NCI-H524 treated with DMSO at 0.1 percent for 48 hours (cell line): ENCODE results near the gene UFD1.

Source experiments
- DNase-seq: peaks from one replicate; lab custom pipeline; 2025; lab: John Stamatoyannopoulos, UW

The UFD1 gene

DNA sequence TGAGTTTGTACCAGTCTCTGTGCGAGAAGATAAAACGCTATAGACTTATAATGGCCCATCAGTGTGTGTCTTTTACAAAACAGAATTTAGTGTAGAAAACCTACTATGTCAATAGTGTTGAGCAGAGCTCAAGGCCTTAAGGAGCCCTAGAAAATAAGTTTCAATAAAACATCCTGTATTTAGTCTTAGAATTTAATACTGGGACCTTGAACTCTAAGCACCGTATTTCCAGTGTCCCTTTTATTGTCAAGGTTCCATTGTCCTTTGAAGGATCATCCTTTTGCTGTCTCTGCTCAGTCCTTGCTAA is 17.3 kb upstream of the UFD1 start:
- DNase-seq: no peak

DNA sequence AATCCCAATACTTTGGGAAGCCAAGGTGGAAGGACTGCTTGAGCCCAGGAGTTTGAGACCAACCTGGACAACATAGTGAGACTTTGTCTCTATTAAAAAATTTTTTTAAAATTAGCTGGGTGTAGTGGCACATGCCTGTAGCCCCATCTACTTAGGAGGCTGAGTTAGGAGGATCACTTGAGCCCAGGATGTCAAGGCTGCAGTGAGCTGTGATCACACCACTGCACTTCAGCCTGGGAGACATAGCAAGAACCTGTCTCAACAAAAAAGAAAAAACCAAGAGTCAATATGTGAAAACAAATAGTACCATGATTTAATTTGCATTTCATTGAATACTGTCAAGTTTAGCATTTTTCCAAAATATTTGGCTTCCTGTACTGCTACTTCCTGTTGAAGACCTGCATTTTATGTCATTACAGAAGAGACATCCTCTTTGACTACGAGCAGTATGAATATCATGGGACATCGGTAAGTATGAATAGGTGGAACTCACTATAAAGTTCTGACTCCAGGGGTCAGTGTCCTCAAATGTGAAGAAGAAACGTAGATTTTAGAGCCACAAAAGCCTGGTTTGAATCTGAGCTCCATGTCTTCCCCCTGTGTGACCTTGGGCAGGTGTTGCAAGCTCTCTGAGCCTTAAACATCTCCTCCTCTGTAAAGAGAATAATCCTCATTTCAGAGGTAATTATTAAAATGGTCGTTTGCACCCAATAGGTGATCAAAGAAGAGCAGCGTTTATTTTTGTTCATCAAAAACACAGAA is 16.8 kb upstream of the UFD1 start:
- no peak for DNase-seq

DNA sequence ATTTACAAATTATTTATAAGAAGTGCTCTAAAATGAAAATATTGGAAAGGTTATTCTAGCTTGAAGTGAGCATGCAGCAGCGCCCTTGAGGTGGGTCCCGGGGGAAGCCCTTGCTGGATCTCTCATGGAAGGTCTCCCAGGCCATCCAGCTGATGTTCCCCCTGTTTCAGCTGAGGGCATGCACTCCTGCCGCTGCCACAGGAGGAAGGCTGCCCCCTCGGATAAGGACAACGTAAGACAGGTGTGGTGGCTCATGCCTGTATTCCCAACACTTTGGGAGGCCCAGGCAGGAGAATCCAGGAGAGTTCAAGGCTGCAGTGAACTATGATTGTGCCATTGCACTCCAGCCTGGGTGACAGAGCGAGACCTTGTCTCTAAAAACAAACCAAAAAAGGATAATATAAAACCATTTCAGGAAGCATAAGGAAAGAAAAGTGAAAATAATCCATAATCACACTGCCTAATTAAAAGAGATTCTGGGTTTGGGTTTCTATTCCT is 15.7 kb upstream of the UFD1 start:
- no peak for DNase-seq

DNA sequence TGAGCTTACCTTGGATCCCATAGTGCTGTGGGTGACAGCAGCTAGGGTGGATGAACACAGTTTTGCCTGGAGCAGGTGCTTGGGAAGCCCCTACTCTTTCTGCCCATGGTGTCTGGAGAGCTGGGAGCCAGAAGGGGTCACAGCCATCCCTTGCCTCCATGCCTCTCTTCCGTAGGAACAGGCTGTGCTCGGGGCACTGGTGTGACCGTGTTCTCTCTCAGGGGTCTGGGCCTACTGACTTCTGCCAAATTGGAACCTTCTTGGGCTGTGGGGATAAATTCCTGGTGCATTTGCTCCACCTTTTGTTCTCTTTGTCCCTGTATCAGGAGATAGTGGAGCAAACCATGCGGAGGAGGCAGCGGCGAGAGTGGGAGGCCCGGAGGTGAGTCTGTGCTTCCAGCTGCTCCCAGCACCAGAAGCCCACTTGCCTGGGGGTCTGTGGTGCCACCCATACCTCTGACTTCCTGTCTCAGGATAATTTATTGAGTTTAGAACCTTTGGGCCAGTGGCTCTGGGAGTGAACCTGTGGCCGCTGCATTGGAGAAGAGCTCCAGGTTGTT is 15.1 kb upstream of the UFD1 start:
- no peak for DNase-seq

DNA sequence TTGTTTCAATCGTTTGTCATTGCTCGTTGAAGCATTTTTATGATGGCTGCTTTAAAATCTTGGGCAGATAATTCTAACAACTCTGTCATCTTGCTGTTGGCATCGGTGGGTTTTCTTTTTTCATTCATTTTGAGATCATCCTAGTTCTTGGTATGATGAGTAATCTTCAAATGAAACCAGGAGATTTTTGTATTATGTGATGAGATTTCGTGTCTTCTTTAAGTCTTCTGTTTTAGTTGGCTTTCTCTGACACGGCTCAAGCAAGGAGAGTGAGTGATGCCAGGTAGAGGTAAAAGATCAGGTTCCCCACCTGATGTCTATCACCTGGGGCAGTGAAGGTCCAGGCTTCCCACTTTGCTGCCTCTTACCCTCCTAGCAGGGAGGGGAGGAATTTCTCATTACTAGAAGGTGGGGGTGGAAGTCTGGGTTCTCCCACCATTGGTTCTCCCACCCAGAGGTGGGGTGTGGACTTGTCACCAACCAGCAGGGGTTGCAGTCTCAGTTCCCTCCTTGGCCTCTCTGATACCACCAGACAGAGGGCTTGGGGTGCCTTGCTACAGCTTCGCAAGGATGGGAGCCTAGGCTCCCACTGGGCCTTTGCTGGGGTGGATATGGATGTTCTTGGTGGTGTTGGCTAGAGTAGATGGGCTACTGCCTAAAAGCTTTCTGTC is 13.6 kb upstream of the UFD1 start:
- no peak for DNase-seq

DNA sequence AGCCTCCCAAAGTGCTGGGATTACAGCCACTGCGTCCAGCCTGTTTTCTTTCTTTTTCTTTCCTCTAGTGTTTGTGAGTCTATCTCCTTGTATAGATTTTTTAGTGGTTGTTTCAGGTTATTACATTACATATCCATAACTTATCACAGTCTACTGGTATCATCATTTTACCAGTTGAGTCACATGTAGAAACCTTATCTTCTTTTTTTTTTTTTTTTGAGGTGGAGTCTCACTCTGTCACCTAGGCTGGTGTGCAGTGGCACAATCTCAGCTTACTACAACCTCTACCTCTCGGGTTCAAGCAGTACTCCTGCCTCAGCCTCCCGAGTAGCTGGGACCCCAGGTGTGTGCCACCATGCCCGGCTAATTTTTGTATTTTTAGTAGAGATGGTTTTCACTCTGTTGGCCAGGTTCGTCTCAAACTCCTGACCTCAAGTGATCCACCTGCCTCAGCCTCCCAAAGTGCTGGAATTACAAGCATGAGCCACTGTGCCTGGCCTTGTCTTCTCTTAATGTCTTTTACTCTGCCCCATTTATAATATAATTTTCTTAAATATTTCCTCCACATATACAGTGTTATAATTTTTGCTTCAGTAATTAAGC is 11.7 kb upstream of the UFD1 start:
- DNase-seq: no peak

DNA sequence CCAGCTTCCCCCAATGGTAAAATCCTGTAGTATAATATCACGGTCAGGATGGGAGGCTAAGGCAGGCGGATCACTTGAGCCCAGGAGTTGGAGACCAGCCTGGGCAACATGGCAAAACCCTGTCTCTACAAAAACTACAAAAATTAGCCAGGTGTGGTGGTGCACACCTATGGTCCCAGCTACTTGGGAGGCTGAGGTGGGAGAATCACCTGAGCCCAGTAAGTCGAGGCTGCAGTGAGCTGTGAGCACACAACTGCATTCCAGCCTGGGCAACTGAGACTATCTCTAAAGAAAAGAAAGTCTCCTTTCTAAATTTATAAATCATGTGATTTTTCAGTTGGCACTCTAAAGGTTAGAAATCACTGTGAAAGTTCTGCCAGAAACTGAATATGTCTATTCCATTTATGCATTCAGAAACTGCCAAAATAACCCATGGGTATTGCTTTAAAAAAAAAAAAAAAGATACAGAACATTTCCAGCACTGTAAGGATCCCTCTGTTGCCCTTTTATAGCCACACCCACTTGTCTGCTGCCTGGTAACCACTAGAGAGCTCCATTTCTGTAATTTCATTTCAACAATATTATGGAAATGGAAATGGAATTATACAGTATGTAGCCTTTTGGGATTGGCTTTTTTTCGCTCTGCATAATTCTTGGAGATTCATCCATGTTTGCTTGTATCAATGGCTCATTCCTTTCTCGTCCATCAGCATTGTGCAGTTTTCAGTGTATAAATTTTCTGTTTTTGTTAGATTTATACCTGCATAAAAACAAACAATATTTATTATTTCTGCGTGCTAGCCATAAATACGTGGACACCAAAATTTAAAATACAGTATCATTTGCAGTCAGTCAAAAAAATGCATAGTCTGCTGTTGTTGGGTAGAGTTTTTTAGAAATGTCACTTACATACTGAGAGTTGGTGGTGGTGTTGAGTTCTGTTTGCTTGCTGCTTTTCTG is 10.2 kb upstream of the UFD1 start:
- no peak for DNase-seq

DNA sequence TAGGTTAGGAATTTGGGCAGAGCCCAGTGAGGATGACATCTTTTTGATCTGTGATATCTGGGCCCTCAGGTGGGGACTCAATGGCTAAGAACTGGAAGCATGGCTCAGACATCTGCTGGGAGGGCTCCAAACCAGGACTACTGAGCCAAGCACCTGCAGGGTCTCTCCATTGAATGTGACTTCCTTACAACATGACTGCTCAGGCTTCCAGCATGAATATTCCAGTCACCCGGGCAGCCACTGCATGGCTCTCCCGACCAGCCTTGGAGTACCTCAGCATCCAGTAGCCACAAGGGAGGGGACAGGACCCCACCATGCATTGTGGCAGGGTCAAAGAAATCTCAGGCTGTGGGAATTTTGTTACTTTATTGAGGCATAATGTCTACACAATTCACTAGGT is 9.3 kb upstream of the UFD1 start:
- no peak for DNase-seq

DNA sequence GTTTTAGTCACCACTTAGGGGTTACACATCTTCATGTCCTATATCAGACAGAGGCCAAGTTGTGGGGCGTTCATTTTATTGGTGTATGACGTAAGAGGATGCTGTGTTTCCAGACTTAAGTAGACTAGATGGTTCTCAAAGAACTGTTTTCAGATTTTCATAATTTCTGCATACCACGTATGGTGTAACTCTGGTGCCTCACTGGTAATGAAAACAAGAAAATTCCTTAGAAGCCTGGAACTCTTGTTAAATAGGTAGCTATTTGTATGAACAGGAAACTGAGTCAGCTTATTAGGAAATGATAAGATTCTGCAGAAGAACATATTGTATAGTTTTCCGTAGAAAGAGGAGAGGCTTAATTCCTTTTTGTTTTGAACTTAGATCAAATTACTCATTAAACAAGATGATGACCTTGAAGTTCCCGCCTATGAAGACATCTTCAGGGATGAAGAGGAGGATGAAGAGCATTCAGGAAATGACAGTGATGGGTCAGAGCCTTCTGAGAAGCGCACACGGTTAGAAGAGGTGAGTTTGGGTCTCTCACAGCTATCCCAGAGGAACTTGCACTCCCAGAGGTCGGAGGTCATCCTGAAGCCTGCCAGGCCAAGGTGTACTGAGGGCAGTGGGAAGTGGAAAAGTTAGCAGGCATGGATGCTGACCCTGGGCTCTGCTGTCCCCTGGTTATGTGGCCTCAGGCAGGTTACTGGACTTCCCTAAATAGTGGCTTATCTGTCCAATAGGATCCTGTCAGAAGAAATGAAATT is 4.7 kb upstream of the UFD1 start:
- no peak for DNase-seq

DNA sequence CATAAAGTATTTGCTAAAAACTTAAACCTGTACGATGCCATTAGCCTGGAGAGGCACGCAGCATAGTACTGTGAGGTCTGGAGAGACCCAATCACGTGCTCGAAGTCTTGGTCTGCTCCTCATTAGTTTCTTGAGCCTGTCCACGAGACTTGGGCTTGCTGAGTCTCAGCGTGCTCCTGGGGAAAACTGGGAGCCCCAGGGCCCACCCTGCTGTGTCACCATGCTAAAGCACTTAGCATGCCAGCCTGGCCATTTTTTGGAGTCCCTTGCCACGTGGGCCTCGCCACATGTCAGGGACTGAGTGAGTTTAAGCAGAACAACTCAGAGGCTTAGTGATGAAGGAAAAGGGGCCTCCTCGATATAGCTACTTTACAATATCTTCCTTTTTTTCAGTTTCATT is 3.3 kb upstream of the UFD1 start:
- no peak for DNase-seq

DNA sequence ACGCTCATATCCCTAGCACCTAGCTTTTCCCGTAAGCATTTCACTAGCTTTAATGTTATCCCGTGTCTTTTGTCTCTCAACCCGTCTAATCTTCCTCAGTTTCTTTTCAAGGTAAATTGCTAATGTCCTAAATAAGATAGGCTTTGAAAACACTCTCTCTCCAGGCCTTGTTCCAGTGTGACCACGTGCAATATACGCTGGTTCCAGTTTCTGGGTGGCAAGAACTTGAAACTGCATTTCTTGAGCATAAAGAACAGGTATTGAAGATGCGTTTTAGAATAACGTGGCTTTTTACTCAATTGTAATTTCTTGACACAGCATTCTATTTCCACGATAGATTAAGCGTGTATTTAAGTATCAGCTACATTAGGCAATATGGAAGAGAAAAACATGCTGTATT is 1.8 kb upstream of the UFD1 start:
- DNase-seq: no peak

DNA sequence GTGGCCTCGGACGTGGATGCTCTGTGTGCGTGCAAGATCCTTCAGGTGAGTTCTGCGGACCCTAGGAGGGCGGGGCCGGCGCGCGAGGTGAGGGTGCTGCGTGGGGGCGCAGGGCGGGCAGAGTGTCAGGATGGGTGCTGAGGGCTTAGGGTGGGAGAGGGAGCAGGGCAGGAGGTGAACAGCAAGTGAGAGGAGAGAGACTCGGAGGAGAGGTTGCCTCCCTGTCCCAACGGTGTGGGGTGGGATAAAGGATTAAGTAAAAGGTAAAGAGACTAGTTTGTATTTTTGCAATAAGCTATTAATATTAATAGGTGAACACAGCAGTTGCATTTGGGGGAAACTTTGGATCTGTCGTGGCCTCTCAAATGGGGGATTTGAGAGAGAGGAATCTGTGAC is 1.2 kb upstream of the UFD1 start:
- no peak for DNase-seq

DNA sequence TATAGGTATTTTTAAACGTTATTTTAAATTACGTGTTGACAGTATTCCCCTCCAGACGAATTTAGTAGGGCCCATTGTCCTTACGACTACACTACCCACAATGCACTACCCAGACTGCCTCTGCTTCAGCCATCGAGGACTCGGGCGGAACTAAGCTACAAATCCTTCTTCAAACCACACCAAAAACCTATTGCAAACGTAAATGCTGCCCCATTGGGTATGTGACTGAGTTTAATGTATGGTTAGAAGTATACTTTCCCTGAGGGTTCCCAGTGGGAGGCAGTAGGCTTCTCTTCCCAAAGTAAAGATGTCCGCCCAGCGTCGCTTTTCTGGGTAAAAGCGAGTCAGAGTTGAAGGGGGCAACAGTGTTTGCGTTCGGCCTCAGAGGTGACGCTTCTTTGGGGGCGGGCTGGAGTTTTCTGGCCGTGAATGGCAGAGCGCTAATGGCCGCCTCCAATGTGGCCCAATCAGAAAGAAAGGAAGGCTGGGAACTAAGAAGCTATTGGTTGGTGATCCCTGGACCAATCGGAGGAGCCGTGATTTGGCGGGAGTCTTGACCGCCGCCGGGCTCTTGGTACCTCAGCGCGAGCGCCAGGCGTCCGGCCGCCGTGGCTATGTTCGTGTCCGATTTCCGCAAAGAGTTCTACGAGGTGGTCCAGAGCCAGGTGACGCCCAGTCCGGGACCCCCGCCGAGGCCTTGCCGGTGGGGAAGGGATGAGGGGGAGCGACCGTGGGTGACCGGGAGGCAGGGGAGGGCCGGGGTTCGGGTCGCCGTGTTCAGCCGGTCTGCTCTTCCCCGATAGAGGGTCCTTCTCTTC is 571 bp upstream of the UFD1 start, which contains the start of gene CDC45:
CDC45 (plus strand) TSS at position 566 of the 818 bp plus-strand sequence; CDS start at position 615, 49 bp downstream.
- peak; percentile 95 for DNase-seq

DNA sequence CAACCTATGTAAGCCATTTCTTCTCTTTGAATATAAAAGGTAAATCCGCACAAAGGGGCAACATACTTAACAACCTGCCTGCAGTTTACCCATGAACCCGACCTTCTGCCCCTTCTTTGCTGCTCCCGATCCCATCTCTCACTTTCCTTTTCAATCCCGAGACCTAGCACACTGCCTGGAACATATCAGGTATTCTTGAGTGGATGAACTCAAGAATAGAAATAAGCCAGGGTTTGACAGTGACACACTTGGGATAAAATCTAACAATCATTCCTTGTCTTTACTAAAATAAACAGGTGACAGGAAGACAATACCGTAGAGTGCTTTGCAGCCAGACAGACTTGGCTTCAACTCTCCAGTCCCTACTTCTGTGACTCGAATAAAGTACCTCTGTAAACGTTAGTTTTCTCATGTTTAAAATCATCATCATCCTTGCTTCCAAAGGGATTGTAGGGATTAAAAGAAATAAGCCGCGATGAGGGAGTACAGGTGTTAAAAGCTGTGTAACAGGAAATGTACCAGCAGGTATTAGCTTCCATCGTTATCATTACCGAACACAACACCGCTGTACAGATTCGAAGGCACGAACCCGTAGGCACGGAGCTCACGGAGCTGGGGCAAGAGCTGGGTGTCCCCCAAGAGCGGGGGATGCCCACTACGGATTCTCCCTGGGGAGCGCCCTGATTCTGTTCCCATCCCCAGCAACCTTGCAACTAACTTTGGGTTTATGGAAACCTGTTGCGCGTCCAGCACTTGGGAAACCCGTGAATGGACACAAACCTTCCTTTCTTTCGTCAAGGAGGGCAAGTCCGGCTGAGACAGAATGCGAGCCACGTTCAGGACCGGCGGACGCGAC is 720 bp downstream of the UFD1 start:
- DNase-seq: no peak

DNA sequence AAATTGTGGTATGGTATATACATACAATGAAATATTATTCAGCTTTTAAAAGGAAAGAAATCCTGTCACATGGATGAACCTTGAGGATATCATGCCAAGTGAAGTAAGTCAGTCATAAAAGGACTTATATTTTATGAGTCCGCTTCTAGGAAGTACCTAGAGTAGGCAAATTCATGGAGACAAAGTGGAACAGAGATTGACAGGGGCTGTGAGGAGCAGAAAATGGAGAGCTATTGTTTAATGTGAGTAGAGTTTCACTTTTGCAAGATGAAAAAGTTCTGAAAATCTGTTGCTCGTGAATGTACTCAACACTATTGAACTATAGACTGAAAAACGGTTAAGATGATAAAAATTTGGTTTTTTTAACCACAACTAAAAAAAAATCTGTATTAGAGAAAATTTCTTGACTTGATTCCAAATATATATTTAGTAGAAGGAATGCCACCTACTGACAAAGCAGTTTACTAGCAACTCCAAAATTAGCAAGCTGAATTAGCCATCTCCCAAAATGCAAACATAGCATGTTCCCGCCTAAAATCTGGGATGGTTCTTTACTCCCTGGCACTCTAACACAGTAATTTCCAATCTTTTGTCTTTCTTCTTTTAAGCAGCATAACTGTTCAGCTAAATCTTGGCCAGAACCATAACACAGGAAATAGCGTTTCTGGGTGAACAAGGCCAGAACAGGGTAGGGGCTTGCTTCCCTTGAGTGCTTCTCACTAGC is 1.5 kb downstream of the UFD1 start:
- DNase-seq: no peak

DNA sequence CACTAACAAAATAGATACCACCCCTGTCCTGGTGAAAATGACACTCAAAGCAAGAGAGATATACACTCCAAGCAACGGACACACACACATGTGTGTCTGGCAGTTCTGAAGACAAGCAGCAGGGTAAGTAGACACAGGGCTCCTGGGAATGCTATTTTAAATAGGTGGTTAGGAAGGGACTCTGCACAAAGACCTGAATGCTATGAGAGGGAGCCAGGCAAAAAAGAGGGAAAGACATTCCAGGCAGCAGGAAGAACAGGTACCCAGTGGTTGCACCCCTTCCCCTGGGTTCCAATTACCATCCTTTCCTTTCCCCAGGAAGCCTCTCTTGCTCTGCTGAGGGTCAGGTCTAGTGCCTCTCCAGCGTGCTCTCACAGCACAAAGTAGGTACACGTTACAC is 3.0 kb downstream of the UFD1 start:
- no peak for DNase-seq

DNA sequence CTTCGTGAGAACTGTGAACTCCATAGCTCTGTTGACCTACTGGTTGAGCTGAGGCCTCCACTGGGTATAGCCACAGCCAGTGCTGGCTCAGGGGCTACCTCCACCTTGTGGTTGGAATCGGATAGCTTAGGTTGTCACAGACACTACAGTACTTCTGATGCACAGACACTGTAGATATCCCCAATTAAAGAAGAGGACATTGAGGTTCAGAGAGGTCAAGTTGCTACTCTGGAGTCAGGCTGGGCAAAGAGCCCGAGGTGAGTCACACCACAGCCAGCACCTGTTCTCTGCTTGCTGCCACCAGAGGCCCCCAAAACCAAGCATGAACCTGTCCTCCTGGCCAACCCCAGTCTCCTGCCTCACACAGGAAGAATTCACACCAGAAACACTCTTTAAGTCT is 5.4 kb downstream of the UFD1 start:
- no peak for DNase-seq

DNA sequence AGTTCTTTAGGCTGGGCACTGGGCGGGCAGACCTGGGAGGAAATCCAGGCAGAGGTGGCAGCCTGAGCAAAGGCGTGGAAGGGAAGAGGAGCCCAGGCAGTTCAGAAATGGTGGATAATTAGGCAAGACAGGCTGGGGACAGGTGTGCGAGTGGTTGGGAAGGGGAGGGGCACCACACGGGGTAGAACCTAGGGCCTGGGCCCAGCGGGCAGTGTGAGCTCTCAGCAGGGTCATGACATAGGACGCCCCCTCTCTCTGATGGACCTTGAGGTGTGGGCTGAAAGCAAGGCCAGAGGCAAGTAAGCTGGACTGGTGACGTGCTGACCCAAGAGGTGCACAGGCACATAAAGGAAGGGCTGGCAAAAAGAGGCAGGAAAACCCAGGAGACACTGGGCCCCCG is 6.8 kb downstream of the UFD1 start:
- no peak for DNase-seq

DNA sequence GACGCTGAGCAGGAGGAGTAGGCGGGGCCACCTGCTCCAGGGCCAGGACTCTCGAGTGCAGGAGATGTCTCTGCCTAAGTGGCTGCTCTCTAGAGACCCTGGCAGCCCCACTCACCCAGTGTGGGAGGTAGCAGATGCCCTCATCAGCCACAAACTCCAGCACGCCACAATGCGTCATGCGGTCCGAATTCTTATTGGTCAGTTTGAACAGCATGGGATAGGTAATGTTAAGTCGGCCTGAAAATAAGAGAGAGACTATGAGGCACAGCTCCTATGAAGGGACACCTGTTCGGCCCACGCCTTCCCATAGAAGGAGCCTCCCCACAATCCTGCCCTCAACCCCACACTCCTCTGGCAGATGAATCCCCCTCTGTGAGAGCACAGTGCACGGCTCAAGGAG is 7.4 kb downstream of the UFD1 start:
- DNase-seq: no peak
